ENCODE measurements around the gene VCX2.
"Not testable (repeated sequence)": the region's sequence is repeated elsewhere in the genome, so short reads cannot be mapped to it uniquely, and the experiment has no call there.

VCX2 gene

GRCh38 chrX:8121391-8121790 lies 49.7 kb downstream of the VCX2 start:
- DNase-seq (ENCODE audit: low spot score), result not testable (repeated sequence)

Data from AG08395 (cell line).